Suprapubic skin (tissue), 4 donors: ENCODE measurements around the gene BORCS6.

Experiments used
- CTCF ChIP-seq, 2 donors: fragments of 200-600 bp in 1 of 2; fragments of 450-650 bp in 1 of 2; sonication (generic) in 1 of 2; IDR thresholded peaks; one replicate each; pipeline ENCODE4 v1.5.1; 2016 to 2019; ENCODE audit warnings: antibody characterized with exemption in 2 of 2, mild to moderate bottlenecking in 1 of 2, moderate library complexity in 1 of 2
- POLR2A ChIP-seq, 2 donors: fragments of 450-650 bp; IDR thresholded peaks; one replicate each; pipeline ENCODE4 v1.6.1; 2017; ENCODE audit warnings: antibody characterized with exemption in 2 of 2, mild to moderate bottlenecking in 2 of 2, moderate library complexity in 2 of 2
- POLR2AphosphoS5 ChIP-seq, 3 donors: sonication (generic); formaldehyde crosslinking; IDR thresholded peaks; one replicate each; pipeline ENCODE4 v1.6.1; 2017; ENCODE audit warnings: antibody characterized with exemption in 3 of 3

- TF ChIP-seq CTCF (IDR thresholded peaks at IDR 0.05) (no peak), POLR2A (IDR thresholded peaks at IDR 0.05) (no peak), POLR2AphosphoS5 (IDR thresholded peaks at IDR 0.05) (no peak)
These were observed 41.4 kb downstream of the BORCS6 start for GRCh38 chr17:8148560-8148959.
